ENCODE results near the gene MSANTD3. TPM values are rescaled to one million over a fixed set of nuclear protein-coding genes. Genes with fewer than 3 reads are reported as not detected.
"Not testable (repeated sequence)": the region's sequence is repeated elsewhere in the genome, so short reads cannot be mapped to it uniquely, and the experiment has no call there.

Gene MSANTD3
- total and polyA plus RNA-seq, 9 donors = 8.1 to 16.1 (median 14.7) TPM

- no peaks in the 10 kb centered on the region for H3K27me3 ChIP-seq
- H3K9me3 ChIP-seq = no peaks in the 10 kb centered on the region
- intact Hi-C loops (cut with DNase I) = no loop called here
- peaks cover 2% of the 10 kb centered on the region for H3K4me1 ChIP-seq (ENCODE audit: insufficient read depth)
- no peaks in the 10 kb centered on the region for H3K36me3 ChIP-seq
- no peak overlapping the region for H3K4me3 ChIP-seq
- H3K27ac ChIP-seq = no peak overlapping the region
- TF ChIP-seq POLR2A (IDR thresholded peaks at IDR 0.05) (no peak), EP300 (IDR thresholded peaks at IDR 0.05) (no peak), CTCF (IDR thresholded peaks at IDR 0.05) (no peak)
- 88 to 96% (median 95%) methylated on average over 3 of the region's 3 CpGs for WGBS, 3 donors
- no peak for DNase-seq
These were observed 13.1 kb downstream of the MSANTD3 start for GRCh38 chr9:100440071-100440470.

DNA sequence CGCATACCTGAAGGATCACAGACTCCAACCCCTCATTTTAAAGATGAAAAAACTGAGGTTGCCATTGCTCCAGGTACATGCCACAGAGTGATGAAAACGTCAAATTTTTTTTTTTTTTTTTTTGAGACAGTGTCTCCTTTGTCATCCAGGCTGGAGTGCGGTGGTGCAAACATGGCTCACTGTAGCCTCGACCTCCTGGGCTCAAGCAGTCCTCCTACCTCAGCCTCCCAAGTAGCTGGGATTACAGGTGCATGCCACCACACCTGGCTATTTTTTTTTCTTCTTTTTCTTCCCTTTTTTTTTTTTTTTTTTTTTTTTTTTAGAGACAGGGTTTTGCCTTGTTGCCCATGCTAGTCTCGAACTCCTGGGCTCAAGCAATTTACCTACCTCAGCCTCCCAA lies 13.5 kb downstream of the MSANTD3 start:
- H3K9me3 ChIP-seq, H3K27ac ChIP-seq: not testable (repeated sequence)

GRCh38 chr9:100441911-100442361 lies 15.0 kb downstream of the MSANTD3 start:
- intact Hi-C loops (cut with DNase I) = no loop called here
- 19 to 41% (median 33%) methylated on average over 19 of the region's 19 CpGs for WGBS, 3 donors
- no peak overlapping the region for H3K27ac ChIP-seq
- peaks cover 2% of the 10 kb centered on the region for H3K4me1 ChIP-seq (ENCODE audit: insufficient read depth)
- no peaks in the 10 kb centered on the region for H3K27me3 ChIP-seq
- H3K4me3 ChIP-seq = no peak overlapping the region
- H3K9me3 ChIP-seq = no peaks in the 10 kb centered on the region
- no peaks in the 10 kb centered on the region for H3K36me3 ChIP-seq
- no peak for DNase-seq
- TF ChIP-seq POLR2A (IDR thresholded peaks at IDR 0.05) (no peak), CTCF (IDR thresholded peaks at IDR 0.05) (no peak), EP300 (IDR thresholded peaks at IDR 0.05) (no peak)

More for the DNA sequence above, 13.5 kb downstream of the MSANTD3 start:
- H3K4me1 ChIP-seq (ENCODE audit: insufficient read depth); H3K4me3 ChIP-seq; H3K36me3 ChIP-seq; intact Hi-C loops (cut with DNase I); H3K27me3 ChIP-seq; DNase-seq: not testable (repeated sequence)
- WGBS, 3 donors = 94 to 95% (median 94%) methylated on average over 5 of the region's 5 CpGs

DNA sequence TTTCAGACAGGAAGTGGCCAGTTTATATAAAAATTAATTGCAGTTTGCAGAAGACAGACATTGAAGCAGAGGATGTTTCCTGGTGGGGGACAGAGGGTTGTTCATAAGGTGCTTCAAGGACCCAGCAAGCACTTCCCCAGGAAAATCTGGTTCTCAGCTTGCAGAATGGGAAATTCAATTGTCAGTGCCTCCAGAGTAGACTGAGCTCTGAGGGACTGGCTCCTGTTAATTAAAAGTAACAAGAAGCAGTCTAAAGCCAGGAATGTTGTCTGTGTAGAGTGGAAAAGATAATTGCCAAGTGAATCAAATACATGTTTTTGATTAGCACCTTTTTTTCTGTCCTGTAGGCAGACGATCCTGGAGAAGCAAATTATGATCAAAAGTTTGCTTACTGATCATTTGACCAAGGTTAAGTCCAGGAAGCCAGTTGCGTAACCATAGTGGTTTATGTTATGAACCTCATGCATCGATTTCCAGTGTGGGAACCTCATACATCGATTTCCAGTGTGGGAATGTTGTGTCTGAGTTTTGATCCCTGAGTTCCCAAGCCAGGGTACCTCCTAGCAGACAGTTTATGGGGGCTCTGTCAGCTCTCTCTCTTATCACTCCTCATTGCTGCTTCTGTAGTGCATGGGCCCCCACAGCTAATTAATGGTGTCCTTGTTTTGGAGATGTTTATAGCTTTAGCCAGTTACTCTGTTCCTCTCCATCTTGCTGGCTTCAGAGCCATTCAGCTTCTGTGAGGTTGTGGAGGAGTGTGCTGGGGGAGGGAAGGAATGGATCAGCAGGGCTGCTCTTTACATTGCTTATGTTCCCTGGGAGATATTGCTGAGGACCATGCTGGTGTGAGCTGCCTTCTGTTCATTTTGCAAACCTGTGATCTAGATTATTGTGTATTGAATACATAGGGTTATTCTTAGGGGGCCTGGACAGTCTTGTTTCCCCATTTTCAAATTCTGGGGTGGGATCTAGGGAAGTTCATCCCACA lies 17.1 kb downstream of the MSANTD3 start:
- Histone ChIP-seq H3K36me3 (no peaks in the 10 kb centered on the region), H3K4me1 (ENCODE audit: insufficient read depth) (peaks cover 2% of the 10 kb centered on the region), H3K9me3 (no peaks in the 10 kb centered on the region), H3K27me3 (no peaks in the 10 kb centered on the region), H3K27ac (no peak overlapping the region), H3K4me3 (no peak overlapping the region)
- intact Hi-C loops (cut with DNase I) = no loop called here
- WGBS, 3 donors = 31 to 47% (median 36%) methylated on average over 4 of the region's 4 CpGs
- DNase-seq = no peak
- TF ChIP-seq CTCF (IDR thresholded peaks at IDR 0.05) (no peak), EP300 (IDR thresholded peaks at IDR 0.05) (no peak), POLR2A (IDR thresholded peaks at IDR 0.05) (no peak)

All from ovary (tissue), 9 donors.